Measurements from ENCODE around the gene FOXE1. TPM values are rescaled to one million over a fixed set of nuclear protein-coding genes. Genes with fewer than 3 reads are reported as not detected.

FOXE1 gene
- total and polyA plus RNA-seq, 10 of the 15 experiments (the other 5 are each of a cell fraction or from before 2014, with no cell fraction given) = not detected

DNA sequence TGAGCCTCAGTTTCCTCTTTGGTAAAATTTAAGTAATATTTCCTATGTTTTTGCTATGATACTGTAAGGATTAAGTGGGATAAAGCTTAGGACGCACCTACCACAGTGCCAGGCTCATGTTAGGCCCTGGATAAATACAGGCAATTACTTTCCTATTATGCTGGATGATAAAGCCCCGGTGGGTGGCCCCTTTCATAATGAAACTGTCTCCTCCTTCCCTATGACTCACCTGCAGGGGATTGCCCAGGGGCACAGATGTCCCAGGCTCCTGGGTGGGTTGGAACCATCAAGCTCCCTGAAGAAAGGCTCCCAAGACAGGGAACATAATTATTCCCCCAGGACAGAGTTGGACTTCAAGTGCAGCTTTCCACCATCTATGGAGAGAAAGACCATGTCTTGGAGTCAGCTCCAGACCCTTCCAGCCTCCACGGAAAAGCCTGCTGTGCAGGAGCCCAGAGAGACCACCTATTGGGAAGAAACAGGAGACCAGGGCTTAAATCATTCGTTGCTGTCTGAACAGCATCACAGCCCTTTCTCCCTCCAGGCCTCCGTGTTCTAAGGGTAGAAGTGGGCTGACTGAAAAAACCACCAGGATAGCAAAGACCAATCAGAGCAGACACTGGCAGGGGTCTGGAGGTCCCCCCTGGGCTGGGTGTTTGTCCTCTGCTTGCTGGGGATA, 43.2 kb upstream of the FOXE1 start (continued):
- TF ChIP-seq BCL11A (IDR thresholded peaks at IDR 0.05; ENCODE audit: low read depth, low read length) = no peak
- TF ChIP-seq, protein P1, sequence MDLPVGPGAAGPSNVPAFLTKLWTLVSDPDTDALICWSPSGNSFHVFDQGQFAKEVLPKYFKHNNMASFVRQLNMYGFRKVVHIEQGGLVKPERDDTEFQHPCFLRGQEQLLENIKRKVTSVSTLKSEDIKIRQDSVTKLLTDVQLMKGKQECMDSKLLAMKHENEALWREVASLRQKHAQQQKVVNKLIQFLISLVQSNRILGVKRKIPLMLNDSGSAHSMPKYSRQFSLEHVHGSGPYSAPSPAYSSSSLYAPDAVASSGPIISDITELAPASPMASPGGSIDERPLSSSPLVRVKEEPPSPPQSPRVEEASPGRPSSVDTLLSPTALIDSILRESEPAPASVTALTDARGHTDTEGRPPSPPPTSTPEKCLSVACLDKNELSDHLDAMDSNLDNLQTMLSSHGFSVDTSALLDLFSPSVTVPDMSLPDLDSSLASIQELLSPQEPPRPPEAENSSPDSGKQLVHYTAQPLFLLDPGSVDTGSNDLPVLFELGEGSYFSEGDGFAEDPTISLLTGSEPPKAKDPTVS (IDR thresholded peaks at IDR 0.05; ENCODE audit: low read depth, low read length) = no peak
- no peak for TF ChIP-seq SUPT20H (IDR thresholded peaks at IDR 0.05; ENCODE audit: borderline replicate concordance, control insufficient read depth, low read depth, low read length)
- TF ChIP-seq, protein P2, sequence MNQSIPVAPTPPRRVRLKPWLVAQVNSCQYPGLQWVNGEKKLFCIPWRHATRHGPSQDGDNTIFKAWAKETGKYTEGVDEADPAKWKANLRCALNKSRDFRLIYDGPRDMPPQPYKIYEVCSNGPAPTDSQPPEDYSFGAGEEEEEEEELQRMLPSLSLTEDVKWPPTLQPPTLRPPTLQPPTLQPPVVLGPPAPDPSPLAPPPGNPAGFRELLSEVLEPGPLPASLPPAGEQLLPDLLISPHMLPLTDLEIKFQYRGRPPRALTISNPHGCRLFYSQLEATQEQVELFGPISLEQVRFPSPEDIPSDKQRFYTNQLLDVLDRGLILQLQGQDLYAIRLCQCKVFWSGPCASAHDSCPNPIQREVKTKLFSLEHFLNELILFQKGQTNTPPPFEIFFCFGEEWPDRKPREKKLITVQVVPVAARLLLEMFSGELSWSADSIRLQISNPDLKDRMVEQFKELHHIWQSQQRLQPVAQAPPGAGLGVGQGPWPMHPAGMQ (IDR thresholded peaks at IDR 0.05; ENCODE audit: borderline replicate concordance) = no peak
- TF ChIP-seq, protein P3, sequence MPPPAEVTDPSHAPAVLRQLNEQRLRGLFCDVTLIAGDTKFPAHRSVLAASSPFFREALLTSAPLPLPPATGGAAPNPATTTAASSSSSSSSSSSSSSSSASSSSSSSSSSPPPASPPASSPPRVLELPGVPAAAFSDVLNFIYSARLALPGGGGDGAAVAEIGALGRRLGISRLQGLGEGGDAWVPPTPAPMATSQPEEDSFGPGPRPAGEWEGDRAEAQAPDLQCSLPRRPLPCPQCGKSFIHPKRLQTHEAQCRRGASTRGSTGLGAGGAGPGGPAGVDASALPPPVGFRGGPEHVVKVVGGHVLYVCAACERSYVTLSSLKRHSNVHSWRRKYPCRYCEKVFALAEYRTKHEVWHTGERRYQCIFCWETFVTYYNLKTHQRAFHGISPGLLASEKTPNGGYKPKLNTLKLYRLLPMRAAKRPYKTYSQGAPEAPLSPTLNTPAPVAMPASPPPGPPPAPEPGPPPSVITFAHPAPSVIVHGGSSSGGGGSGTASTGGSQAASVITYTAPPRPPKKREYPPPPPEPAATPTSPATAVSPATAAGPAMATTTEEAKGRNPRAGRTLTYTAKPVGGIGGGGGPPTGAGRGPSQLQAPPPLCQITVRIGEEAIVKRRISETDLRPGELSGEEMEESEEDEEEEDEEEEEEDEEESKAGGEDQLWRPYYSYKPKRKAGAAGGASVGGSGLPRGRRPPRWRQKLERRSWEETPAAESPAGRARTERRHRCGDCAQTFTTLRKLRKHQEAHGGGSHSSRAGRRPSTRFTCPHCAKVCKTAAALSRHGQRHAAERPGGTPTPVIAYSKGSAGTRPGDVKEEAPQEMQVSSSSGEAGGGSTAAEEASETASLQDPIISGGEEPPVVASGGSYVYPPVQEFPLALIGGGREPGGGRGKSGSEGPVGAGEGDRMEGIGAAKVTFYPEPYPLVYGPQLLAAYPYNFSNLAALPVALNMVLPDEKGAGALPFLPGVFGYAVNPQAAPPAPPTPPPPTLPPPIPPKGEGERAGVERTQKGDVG (CRISPR knock-in tag; IDR thresholded peaks at IDR 0.05) = no peak
- TF ChIP-seq, protein P4, sequence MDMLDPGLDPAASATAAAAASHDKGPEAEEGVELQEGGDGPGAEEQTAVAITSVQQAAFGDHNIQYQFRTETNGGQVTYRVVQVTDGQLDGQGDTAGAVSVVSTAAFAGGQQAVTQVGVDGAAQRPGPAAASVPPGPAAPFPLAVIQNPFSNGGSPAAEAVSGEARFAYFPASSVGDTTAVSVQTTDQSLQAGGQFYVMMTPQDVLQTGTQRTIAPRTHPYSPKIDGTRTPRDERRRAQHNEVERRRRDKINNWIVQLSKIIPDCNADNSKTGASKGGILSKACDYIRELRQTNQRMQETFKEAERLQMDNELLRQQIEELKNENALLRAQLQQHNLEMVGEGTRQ (IDR thresholded peaks at IDR 0.05; ENCODE audit: borderline replicate concordance, low read depth, low read length) = no peak
